HG03045 (cell line): Measurements from ENCODE around the gene ARHGAP40.

ENCODE experiments used
- ATAC-seq: cut with Tn5 transposase; IDR thresholded peaks from one replicate; pipeline ENCODE4 v1.9.1; 2021; ENCODE audit warnings: mild to moderate bottlenecking, moderate library complexity; ENCODE audit not compliant: unreplicated experiment

Gene ARHGAP40

GRCh38 chr20:38673261-38673660, 71.7 kb downstream of the ARHGAP40 start:
- no peak for ATAC-seq

- ATAC-seq: no peak
These were observed 72.1 kb downstream of the ARHGAP40 start for GRCh38 chr20:38673725-38674091.

- no peak for ATAC-seq
These were observed 72.6 kb downstream of the ARHGAP40 start for GRCh38 chr20:38674092-38674764.

GRCh38 chr20:38674765-38675133, 73.1 kb downstream of the ARHGAP40 start:
- no peak for ATAC-seq

GRCh38 chr20:38676576-38676975, 75.0 kb downstream of the ARHGAP40 start:
- no peak for ATAC-seq

GRCh38 chr20:38680500-38681306, 79.1 kb downstream of the ARHGAP40 start:
- no peak for ATAC-seq

- ATAC-seq: no peak
These were observed 83.7 kb downstream of the ARHGAP40 start for GRCh38 chr20:38685271-38685670.

- ATAC-seq: no peak
These were observed 84.4 kb downstream of the ARHGAP40 start for GRCh38 chr20:38685853-38686473.

GRCh38 chr20:38692436-38693411, 91.1 kb downstream of the ARHGAP40 start:
- no peak for ATAC-seq

GRCh38 chr20:38697306-38697705, 95.7 kb downstream of the ARHGAP40 start:
- no peak for ATAC-seq

- ATAC-seq: no peak
These were observed 96.9 kb downstream of the ARHGAP40 start for GRCh38 chr20:38698541-38698940.

GRCh38 chr20:38700141-38700540, 98.5 kb downstream of the ARHGAP40 start:
- ATAC-seq: no peak
